AG09319 (cell line): ENCODE data around the gene KIF26B.

Experiments used
- DNase-seq: peaks from one replicate; pipeline ENCODE4 v3.0.0-alpha.2; 2010; ENCODE audit warnings: low read depth; ENCODE audit errors: extremely low read depth
- TF ChIP-seq, protein P1 (sequence below): IDR thresholded peaks from 2 replicates; pipeline ENCODE4 v1.5.1; 2011; ENCODE audit warnings: low read depth, mild to moderate bottlenecking, inconsistent platforms, low read length, moderate library complexity

Gene KIF26B

GRCh38 chr1:245512980-245513578 is 358.3 kb downstream of the KIF26B start:
- DNase-seq = no peak
- TF ChIP-seq, protein P1, sequence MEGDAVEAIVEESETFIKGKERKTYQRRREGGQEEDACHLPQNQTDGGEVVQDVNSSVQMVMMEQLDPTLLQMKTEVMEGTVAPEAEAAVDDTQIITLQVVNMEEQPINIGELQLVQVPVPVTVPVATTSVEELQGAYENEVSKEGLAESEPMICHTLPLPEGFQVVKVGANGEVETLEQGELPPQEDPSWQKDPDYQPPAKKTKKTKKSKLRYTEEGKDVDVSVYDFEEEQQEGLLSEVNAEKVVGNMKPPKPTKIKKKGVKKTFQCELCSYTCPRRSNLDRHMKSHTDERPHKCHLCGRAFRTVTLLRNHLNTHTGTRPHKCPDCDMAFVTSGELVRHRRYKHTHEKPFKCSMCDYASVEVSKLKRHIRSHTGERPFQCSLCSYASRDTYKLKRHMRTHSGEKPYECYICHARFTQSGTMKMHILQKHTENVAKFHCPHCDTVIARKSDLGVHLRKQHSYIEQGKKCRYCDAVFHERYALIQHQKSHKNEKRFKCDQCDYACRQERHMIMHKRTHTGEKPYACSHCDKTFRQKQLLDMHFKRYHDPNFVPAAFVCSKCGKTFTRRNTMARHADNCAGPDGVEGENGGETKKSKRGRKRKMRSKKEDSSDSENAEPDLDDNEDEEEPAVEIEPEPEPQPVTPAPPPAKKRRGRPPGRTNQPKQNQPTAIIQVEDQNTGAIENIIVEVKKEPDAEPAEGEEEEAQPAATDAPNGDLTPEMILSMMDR = peak; percentile 35

DNA sequence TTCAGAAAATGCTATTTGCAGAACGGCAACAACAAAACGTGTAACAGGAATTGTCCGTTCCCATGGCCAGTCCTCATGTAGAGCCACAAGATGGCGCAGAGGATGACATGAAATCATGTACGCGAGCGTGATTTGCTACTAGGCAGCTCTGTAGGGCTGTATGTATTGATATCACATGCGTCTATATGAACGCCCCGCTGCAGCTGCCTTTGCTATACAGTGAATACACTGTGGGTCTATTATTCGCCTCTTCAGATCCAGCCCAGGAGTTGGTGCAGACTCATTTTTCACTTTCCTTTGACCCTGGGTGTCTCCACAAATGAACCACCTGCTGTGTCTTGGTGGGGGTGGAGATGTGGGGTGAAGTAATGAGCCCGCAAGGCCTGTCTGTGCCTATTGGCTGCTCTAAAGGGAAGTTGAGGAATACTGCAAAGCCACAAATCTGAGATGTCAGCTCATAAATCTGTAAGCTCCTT is 361.5 kb downstream of the KIF26B start:
- TF ChIP-seq, protein P1 = no peak
- no peak for DNase-seq

GRCh38 chr1:245520611-245521010 is 365.8 kb downstream of the KIF26B start:
- TF ChIP-seq, protein P1 = no peak
- DNase-seq = no peak

GRCh38 chr1:245526141-245526540 is 371.4 kb downstream of the KIF26B start:
- no peak for DNase-seq
- TF ChIP-seq, protein P1 = no peak

GRCh38 chr1:245528258-245528635 is 373.5 kb downstream of the KIF26B start:
- TF ChIP-seq, protein P1 = no peak
- DNase-seq = no peak

DNA sequence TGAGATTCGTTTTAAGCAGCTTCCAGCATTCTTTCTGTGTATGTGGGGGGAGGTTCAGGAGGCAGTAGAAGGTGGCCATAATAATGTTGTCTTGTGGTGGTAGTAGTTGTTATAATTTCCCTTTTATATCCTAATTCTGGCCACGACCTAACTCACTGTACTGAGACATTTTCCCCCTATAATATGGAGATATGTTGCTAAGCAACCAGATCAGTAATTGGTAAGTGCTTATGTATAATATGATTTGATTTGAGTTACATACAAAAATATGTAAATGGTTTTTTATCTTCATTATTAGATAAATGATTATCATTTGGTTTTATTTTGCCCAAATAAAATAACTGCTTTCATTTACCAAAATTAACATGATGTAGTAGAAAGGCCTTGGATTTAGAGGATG is 376.2 kb downstream of the KIF26B start:
- no peak for DNase-seq
- TF ChIP-seq, protein P1 = no peak

DNA sequence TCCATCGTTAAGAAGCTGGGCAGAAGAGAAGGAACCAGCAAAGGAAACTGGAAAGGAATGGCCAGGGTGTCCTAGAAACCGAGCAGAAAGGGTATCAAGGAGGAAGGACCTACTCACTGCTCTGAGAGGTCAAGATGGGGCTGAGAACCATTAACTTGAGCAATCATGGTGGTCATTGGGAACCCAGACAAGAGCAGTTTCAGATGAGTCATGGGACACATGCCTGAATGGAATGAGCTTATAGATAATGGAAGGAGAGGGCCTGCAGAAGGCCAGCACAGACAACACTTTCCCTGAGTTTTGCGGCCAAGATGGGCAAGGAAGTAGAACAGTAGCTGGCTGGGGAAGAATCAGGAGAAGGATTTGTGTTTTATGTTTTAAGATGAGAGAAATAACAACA is 383.2 kb downstream of the KIF26B start:
- DNase-seq = no peak
- TF ChIP-seq, protein P1 = no peak
